Chondrocyte (in vitro differentiated cells): ENCODE measurements around the gene ZFAND3. TPM values are rescaled to one million over a fixed set of nuclear protein-coding genes. Genes with fewer than 3 reads are reported as not detected.

ENCODE experiments used
- DNase-seq: peaks from one replicate; pipeline ENCODE4 v3.0.0; 2021; ENCODE audit warnings: mixed read lengths, low spot score
- H3K27ac Mint-ChIP-seq: one replicate; pipeline ENCODE4 v1.8.0; 2021; ENCODE audit warnings: mild to moderate bottlenecking, moderate library complexity, mixed read lengths; ENCODE audit not compliant: unreplicated experiment
- H3K27me3 Mint-ChIP-seq: 2 replicates; pipeline ENCODE4 v1.8.0; 2021; ENCODE audit warnings: low read depth, mixed read lengths
- H3K36me3 Mint-ChIP-seq: 2 replicates; pipeline ENCODE4 v1.8.0; 2021; ENCODE audit warnings: low read depth, mixed read lengths
- H3K4me1 Mint-ChIP-seq: 2 replicates; pipeline ENCODE4 v1.8.0; 2021; ENCODE audit warnings: low read depth, mild to moderate bottlenecking, mixed read lengths
- H3K4me3 Mint-ChIP-seq: one replicate; pipeline ENCODE4 v1.8.0; 2021; ENCODE audit warnings: mild to moderate bottlenecking, moderate library complexity, mixed read lengths; ENCODE audit not compliant: unreplicated experiment
- H3K9me3 Mint-ChIP-seq: 2 replicates; pipeline ENCODE4 v1.8.0; 2021; ENCODE audit warnings: low read depth, mixed read lengths
- CTCF ChIP-seq: fragments of 200-600 bp; sonication (generic); IDR thresholded peaks from 2 replicates; pipeline ENCODE4 v1.5.0; 2021; ENCODE audit warnings: antibody characterized with exemption, mild to moderate bottlenecking, moderate library complexity
- total RNA-seq: library from RNA; stranded (reverse); gene quantifications from 3 replicates; pipeline ENCODE4 v1.2.1, GENCODE V29; 2021

Gene ZFAND3
- total RNA-seq, 1 donor from 2014 or later: 98.5 TPM

- H3K27ac Mint-ChIP-seq: no peak overlapping the region
- TF ChIP-seq CTCF: no peak
- H3K27me3 Mint-ChIP-seq: no peaks in the 10 kb centered on the region
These were observed 326.6 kb downstream of the ZFAND3 start for GRCh38 chr6:38146021-38146733.

GRCh38 chr6:38146734-38147027, 327.2 kb downstream of the ZFAND3 start:
- DNase-seq: no peak
- H3K4me3 Mint-ChIP-seq: no peak overlapping the region
- H3K27me3 Mint-ChIP-seq: no peaks in the 10 kb centered on the region
- no peaks in the 10 kb centered on the region for H3K9me3 Mint-ChIP-seq
- peaks cover 3% of the 10 kb centered on the region for H3K36me3 Mint-ChIP-seq
- no peak for TF ChIP-seq CTCF
- H3K27ac Mint-ChIP-seq: no peak overlapping the region
- H3K4me1 Mint-ChIP-seq: peaks cover 30% of the 10 kb centered on the region

More at GRCh38 chr6:38146021-38146733, 326.6 kb downstream of the ZFAND3 start:
- peaks cover 33% of the 10 kb centered on the region for H3K4me1 Mint-ChIP-seq
- H3K4me3 Mint-ChIP-seq: no peak overlapping the region
- H3K9me3 Mint-ChIP-seq: no peaks in the 10 kb centered on the region
- DNase-seq: no peak
- peaks cover 5% of the 10 kb centered on the region for H3K36me3 Mint-ChIP-seq

GRCh38 chr6:38148606-38149005, 329.1 kb downstream of the ZFAND3 start:
- no peak overlapping the region for H3K27ac Mint-ChIP-seq
- no peak overlapping the region for H3K4me3 Mint-ChIP-seq
- no peaks in the 10 kb centered on the region for H3K9me3 Mint-ChIP-seq
- no peak for DNase-seq
- peaks cover 11% of the 10 kb centered on the region for H3K36me3 Mint-ChIP-seq
- H3K27me3 Mint-ChIP-seq: no peaks in the 10 kb centered on the region
- peaks cover 24% of the 10 kb centered on the region for H3K4me1 Mint-ChIP-seq
- TF ChIP-seq CTCF: no peak

- no peak for DNase-seq
- no peaks in the 10 kb centered on the region for H3K27me3 Mint-ChIP-seq
- H3K9me3 Mint-ChIP-seq: no peaks in the 10 kb centered on the region
- peaks cover 11% of the 10 kb centered on the region for H3K36me3 Mint-ChIP-seq
- no peak for TF ChIP-seq CTCF
- H3K4me3 Mint-ChIP-seq: no peak overlapping the region
- H3K27ac Mint-ChIP-seq: no peak overlapping the region
- peaks cover 24% of the 10 kb centered on the region for H3K4me1 Mint-ChIP-seq
These were observed 330.0 kb downstream of the ZFAND3 start for GRCh38 chr6:38149531-38149930.

- Mint-ChIP-seq H3K4me3 (no peak overlapping the region), H3K27ac (no peak overlapping the region), H3K27me3 (no peaks in the 10 kb centered on the region), H3K9me3 (no peaks in the 10 kb centered on the region), H3K36me3 (peaks cover 12% of the 10 kb centered on the region), H3K4me1 (peaks cover 26% of the 10 kb centered on the region)
- DNase-seq: no peak
- no peak for TF ChIP-seq CTCF
These were observed 330.5 kb downstream of the ZFAND3 start for GRCh38 chr6:38150021-38150420.
